Hindlimb muscle (tissue), 1 donor: ENCODE measurements around the gene BMF. TPM values are rescaled to one million over a fixed set of nuclear protein-coding genes. Genes with fewer than 3 reads are reported as not detected.

Experiments used
- DNase-seq: peaks from one replicate; pipeline ENCODE4 v3.0.0-alpha.2; 2013
- polyA plus RNA-seq: library from polyadenylated mRNA; unstranded; fragments of 120-200 nt; gene quantifications from one replicate; pipeline ENCODE4 v1.2.1, GENCODE V29; 2013; ENCODE audit not compliant: insufficient read length

The BMF gene
- polyA plus RNA-seq, 1 donor: 12.5 TPM

DNA sequence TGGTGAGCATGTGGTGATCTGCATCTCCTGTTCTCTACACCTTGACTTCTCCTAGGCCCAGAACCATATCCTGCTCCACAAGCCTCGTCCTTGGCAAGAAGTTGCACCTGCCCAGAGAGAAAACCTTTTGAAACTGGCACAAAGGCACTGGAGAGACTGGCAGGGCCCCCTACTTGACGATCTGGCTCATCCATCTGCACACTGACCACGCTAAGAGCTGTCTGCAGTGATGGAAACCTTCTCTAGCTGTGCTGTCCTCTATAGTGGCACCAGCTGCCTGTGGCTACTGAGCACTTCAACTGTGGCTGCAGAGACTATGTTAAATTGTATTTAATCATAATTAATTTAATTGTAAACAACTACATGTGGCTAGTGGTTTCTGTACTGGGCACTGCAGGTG, 43.5 kb downstream of the BMF start:
- no peak for DNase-seq

DNA sequence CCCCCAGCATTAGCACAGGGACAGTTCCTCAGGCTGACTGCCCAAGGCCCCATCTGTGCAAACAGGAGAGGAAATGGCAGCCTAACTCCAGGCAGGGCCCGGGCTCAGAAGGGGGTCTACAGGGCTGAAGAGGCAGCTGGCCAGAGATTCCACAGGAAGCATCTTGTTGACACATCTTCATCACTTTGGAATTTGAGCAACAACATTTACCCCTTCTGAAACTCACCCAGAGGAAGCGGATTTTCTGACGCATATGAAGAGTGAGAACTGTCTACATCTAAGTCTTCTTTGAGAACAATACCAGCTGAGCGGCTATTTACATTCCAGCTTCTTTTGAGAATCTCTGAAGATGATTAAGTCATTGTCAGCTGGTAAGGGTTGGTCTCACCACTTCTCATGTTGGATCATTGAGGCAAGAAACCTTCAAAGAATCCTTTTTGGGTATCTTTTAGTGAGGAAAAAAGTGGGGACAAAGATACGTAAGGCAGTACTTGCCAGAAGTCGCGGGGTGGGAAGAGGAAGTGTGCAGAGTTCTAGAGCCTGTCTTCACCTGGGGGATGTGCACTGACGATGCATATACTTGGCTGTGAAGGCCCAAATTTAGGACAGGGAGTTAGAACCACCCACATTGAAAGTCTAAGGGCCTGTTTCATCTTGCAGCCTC, 44.3 kb downstream of the BMF start:
- no peak for DNase-seq

DNA sequence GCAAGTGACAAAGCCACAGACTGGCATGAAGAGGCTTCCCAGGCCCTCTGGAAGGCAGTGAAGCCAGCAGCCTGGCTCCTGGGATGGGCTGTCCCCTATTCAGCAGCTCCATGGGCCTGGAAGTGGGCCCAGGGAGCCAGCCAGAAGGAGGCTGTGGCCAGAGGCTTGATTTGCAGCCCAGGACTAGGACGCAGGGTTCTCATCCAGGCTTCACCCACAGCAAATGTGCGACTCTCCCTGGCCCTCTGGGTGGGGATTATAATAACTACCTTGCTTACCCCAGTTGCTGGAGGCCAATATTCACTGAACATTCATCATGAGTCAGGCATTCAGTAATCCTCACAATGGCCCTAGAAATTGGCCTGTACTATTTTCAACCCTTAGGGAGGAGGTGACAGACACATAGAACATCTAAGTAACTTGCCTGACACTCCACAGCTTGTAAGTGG, 45.1 kb downstream of the BMF start:
- DNase-seq: no peak

DNA sequence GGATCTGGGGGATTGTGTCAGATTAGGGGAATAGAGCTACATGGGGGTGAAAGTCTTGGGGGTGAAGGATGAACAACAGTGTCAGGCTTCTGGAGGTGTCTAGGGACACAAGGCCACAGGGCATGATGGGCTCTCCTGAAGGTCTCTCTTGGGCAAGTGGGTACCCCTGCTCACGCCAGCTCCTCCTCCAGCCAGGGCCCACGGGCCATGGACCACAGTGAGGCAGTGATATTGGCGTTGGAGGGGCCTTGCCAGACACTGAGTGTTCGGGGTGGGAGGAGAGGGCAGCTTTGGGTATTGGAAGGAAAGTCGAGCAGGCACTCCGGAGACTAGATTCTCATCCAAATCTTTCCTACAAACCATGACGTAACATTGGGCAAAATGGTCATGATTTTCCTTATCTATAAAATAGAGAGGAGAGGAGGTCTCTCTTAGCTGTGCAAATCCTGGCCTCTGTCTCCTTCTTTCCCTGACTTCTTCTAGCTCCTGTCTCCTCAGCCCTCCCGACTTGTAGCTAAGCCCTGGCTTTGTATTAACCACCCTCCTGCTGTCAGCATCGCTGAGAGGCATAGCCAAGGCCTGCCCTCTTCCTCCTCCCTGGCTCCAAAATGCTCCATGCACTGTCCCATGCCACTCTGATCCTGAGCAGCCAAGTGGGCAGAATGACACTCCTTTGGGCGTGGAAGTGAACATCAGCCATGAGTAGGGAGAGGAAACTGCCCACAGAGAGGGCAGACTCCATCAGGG, 45.7 kb downstream of the BMF start:
- DNase-seq: no peak

DNA sequence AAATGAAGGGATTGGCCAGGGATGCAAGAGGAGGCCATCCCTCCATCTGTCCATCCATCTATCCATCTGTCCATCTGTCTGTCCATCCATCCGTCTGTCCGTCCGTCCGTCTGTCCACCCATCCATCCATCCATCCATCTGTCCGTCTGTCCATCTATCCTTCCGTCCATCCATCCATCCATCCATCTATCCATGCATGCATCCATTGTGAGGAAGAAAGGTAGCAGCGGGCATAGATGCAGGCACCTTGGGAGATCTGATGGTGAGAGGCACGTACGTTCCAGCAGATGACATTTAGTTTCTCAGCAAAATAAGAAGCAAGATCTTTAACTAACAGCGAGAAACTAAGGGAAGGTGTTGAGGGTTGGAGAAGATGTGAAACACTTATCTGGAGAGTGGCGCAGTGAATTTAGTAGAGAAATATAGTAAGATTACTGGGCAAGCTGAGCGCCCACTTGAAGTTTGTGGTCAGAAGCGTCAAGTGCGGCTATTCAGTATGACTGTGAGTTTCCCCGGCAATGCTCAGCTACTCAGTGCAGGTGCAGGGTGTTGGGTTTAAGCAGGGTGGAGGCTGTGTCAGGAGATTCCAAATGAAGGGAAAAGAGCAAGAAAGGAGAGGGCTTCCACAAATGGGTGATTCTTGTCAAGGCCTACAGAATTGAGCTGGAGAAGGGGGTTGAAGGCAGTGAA, 47.3 kb downstream of the BMF start:
- no peak for DNase-seq

DNA sequence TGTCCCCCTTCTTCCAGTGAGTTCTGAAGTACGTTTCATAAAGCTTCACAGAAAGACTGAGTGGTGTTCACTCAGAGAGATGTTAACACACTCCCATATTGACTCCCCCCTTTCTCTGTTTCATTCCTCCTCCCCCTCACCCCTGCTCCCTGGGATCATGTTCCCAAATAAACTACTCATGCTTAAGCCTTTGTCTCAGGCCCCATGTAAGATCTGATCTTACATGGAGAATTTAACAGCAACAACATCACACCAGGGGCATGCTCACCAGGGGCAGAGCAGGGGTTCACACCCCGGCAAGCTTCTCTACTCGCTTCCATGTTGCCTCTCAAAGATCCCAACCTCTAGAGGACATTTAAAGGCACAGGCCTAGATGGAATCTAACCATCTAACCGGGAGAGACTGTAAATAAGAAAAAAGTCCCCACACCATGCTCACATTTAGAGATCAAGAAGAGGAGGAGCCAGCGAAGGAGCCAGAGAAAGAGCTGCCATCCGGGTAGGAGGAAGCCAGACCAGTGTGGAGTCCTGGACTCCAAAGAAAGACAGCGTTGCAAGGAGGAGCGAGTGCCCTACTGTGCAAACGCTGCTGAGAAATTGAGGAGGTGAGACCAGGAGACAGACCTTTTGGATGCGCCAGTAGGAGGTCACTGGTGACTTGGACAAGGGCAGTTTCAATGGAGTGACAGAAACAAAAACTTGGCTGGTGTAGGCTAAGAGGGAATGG, 48.3 kb downstream of the BMF start:
- DNase-seq: no peak

DNA sequence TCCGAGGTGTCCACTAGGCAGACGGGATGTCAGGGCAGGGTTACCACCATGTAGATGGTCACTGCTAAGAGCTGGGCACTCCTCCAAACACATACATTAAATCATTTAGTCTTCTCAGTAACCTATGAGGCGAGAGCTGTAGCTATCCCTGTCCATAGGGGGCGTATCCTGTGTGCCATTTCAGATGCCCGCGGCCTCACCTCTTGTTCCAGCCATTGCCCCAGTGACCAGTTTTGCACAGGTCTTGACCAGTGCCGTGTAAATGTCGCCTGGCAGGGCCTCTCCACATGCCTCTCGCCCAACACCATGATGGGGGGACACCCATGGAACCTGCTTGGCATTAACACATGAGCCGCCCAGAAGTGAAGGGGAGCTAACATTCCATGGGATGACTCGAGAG, 48.9 kb downstream of the BMF start:
- no peak for DNase-seq

DNA sequence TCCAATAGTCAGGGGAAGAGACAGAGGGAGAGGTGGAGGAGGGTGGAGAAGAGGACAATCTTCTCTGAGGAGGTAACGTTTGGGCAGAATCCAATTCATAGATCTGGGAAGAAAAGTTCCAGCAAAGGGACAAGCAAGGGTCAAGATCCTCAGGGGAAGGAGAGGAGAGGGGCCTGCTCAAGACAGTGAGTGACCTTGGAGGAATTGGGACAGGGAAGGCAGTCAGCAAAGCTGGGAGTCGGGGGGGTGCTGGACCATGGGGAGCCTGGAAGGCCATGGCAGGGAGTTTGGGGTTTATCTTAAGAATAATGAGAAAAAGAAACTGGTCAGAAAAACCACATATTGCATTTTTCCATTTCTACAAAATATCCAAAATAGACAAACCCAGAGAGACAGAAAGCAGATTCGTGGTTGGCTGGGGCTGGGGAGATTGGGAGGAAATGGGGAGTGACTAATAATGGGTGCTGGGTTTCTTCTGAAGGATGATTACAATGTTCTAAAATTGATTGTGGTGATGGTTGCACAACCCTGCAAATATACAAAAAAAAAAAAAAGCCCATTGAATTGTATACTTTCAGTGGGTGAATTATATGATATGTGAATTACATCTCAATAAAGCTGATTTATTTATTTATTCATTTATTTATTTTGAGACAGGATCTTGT, 50.1 kb downstream of the BMF start:
- no peak for DNase-seq

DNA sequence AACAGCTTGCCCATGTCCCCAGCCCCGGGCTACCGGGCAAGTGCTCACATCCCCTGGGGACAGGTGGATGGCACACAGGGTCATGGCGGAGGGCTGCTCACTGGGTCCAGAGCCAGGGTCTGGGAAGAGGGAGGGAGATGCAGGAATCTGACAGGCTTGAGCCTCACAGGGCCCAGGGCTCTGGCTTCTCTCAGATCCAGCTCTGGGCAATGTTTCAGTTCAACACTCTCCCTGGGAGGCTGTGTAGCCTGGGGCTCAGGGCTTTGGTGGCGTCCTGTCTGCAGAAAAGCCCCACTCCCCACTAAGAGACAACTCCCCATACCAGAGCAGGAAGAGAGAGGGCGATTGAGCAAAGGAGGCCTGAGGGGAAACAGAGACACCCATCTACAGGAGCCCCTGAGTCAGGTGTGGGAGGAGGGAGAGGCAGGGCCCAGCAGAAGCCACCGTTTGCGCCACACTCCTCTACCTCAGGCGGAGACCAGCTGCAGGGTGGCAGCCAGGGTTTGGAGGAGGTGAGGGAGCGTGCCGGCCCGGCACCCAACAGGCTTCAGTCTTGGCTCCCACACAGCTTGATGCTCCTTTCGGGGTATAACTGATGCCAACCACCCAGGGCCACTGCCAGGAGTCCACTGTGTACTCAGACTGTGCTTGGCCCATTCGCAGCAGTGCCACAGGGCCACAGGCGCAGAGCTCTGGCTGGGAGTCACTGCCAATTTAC, 52.9 kb downstream of the BMF start:
- no peak for DNase-seq

DNA sequence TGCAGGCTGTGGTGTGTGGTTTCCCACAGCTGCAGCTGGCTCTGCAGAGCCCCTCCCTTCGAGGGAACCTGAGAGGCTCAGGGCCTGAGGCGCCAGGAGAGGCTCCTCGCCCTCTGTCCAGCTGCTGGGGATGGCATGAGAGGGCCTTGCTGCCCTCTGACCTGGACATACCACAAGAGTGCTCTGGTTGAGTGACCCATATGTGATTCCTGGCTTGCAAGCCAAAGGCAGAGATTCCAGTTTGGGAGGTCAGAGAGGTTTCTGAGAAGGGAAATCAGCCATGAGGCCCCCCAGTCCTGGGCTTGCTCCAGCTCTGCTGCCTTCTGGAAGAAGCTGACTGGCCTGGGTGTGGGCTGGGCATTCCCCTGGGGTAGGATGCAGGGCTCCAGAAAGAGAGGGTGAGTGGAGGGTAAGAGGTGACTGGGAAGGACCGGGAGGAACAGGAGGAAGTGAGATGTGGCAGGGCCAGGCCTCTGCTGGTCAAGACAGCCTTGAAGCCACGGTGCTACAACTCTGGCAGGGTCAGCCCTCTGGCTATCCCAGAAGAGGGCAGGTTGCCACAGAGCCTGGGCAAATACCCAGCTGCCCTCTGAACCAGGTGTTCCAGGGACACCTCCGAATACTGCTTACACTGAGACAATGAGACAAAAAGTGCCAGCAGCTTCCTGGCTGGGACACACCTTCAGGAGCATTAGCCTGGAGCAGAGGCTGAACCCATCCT, 53.7 kb downstream of the BMF start:
- peak; percentile 53 for DNase-seq

DNA sequence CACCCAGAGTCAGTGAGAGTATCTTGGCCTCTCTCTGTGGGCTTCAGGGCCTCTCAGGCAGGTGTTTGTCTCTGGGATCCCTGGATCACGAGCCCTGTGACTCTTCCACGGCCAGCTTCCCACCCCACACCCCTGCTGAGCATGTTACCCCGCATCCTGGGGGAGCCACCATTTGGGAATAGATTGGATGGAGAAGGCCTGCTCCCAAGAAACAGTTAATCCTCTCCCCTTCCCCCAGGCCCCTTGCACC, 54.1 kb downstream of the BMF start:
- no peak for DNase-seq

DNA sequence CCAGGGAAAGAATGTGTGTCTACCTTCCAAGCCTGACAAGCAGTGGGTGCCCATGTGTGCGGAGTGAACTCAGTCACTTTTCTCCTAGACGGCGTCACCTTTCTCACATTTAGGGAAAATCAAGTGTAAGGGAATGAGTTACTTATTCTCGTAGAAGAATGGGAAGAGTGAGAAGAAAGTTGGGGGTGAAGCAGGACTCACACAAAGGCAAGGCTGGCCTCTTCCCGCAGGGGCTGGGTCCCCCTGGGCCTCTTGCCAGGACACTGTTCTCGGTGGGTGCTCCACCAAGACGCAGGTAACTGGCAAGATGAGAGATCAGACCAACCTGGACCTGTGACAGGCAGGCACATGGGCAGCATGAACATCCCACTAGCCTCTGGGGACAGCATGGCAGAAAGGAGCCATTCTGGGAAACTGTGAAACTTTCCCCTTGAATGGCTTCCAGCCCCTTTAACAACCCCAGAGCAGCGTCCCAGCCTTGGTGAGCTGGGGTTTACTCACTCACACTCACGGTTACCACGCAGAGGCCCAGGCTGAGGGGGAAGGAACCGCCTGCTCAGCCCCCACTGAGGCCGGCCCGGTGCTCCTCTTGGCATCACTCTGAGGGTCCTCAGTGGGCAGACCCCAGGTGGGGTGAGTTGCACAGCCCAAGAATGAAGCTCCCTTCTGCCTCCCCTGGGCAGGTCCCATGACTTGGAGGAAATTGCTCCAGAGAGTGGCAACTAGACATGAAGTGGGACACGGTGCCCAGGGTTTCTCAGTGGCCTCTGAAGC, 54.7 kb downstream of the BMF start:
- no peak for DNase-seq

DNA sequence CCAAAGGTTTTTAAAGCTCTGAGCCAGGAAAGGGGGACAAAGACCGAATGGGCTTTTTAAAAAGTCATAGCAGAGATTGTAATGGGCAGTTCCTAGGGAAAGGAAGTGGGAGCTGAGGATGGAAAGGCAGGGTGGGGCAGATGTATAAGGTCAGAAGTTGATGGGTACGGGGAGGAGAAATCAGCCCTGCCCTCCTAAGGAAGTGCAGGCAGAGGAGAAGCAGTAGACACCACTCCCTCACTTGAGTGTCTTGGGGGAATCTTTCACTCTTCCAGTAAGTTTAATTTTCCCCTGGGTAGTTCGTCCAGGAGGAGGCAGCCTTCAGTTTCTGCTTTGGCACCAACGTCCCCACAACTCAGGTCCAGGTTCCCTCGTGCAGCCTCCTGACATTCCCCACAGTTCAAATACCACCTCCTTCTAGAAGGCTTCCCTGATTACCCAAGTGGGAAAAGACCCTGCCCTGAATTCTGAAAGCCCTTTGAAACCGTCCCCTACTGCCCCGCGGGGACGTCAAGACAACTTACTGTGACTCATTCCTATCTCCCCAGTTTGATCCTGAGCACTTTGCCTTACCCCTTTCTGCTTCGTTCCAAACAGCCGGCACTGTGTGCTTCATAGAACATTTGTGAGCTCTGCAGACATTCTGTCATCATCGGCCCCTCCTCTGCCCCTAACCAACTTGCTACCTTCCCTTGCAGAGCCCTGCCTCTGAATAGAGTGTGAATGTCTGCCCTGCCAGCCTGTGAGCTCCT, 55.4 kb downstream of the BMF start:
- DNase-seq: no peak

DNA sequence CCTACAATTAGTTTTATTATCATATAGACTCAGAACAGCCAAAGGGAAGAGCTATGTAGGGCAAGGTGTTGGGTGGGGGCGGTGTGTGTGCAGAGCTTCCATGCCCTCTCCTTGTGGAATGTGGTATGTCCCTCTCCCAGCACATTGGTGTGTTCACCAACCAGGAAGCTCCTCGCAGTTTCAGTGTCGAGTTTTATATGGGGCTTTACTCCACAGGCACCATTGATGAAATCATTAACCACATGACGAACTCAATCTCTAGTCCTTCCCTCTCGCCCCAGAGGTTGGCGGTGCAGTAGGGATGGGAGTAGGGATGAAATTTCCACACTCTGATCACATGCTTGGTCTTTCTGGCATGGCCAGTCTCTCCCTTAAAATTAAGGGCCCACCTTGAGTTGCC, 56.1 kb downstream of the BMF start:
- DNase-seq: no peak

DNA sequence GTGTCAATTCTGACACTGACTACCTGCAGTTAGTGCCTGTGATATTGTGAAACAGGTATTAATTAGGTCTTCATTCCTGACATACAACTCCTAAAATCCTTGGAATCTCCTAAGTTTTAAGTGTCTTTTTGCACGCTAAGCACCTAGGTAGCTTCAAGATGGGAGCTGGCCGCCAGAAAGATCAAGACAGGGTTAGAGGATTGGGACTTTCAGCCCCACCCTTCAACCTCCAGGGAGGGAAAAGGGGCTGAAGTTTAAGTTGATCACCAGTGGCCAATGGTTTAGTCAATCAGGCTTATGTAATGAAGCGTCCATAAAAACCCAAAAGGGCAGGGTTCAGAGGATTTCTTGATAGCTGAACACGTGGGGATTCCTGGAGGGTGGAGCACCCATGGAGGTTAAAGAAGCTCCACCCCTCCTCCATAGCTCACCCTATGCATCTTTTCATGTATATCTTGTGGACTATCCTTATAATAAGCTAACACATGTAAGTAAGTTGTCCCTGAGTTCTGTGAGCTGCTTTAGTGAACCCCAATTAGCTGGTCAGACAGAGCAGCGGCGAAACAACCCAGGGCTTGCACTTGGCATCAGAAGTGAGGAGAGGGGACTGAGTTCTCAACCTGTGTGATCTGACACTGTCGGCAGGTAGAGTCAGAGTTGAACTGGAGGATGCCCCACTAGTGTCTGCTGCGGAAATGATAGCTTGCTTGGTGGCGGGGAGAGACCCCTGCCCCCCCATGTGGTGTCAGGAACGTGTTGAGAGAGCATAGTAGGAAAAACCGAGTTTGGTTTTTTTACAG, 56.9 kb downstream of the BMF start:
- no peak for DNase-seq

DNA sequence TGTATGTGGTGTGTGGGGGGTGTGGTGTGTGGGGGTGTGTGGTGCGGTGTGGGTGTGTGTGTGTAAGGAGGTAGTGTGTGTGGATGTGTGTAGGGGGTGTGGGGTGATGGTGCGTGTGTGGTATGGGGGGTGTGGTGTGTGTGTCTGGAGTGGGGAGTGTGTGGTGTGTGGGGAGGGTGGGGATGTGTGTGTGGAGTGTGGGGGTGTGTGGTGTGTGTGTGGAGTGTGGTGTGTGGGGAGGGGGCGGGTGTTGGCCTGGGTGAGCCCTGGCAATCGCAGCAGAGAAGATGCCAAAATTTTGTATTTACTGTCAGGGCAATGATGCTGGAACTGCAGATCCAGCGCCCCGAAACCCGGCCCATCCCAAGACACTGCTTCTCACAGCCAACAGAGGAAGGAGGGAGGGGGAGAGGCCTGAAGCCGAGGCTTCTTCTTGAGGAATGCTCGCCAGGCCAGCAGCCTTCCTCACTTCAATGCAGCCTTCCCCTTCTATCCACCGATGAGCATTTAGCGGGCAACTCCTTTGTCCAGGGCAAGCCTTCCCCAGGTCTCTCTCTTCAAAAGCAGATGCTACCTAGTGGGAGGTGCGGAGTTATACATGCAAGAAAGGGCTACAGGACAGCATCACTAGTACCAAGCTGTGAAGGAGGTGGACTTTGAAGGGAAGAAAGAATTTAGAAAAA, 57.8 kb downstream of the BMF start:
- no peak for DNase-seq

DNA sequence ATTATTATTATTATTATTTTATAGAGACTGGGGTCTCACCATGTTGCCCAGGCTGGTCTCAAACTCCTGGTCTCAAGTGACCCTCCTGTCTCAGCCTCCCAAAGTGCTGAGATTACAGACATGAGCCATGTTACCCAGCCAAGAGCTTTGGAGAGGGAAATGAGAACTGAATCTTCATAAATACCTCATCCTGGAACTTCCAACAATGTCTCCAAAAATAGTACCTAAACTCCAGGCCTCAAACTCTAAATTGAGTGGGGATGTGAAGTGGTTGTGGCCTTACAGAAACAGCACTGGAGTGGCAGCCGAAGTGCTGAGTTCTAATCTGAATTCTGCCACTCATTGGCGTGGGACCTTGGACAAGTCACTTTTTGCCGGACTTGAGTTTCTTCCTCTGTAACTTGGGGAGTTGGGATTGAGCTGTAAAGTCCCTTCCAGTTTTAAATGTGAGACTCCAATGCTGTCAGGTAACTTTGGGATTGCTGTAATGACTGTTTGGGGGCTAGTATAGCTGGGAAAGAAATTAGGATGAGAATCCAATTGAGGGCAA, 59.7 kb downstream of the BMF start:
- no peak for DNase-seq

DNA sequence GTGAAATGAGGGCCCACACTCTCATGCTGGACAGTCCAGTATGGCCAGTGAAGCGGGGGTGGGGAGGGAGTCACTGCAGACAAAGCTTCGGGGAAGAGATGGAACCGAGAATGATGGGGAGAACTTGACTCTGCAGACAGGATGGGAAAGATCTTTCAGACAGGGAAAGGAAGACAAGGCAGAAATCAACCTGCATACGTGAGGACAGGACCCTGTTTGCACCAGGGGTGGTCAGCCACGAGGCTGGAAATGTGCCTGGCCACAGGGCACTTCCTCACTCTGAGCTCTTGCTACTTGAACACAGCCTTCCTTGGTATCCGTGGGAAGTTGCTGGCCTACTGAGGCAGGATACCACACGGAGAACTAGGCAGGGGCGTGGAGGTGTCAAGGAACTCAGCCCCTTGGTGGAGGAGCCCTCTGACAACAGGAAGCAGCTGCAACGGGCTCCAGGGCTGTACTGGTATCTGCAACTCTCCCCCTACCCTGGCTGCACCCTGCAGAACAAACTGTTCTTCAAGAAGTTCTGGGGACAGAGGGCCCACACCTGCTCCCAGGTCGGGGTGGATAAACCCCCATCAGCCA, 60.4 kb downstream of the BMF start:
- no peak for DNase-seq
